PC-9 (cell line): ENCODE results near the gene FSIP1. TPM values are rescaled to one million over a fixed set of nuclear protein-coding genes. Genes with fewer than 3 reads are reported as not detected.

Experiments
- BruUV-seq: library from RNA; stranded (reverse); fragments of 400-500 nt; replicated peaks from 2 replicates; lab custom pipeline; 2021; lab: Mats Ljungman, UMichigan
- CTCF ChIA-PET: fragments of 300-600 bp; sonication (Branson Sonifier 250); formaldehyde crosslinking; loops from one replicate; lab custom pipeline; 2022; ENCODE audit warnings: antibody characterized with exemption; lab: Charles Lee
- POLR2A ChIA-PET: fragments of 300-600 bp; sonication (Branson Sonifier 250); formaldehyde crosslinking; loops from one replicate; lab custom pipeline; 2022; ENCODE audit warnings: antibody characterized with exemption; ENCODE audit not compliant: unreplicated experiment; lab: Charles Lee
- DNase-seq, 2 experiments: peaks; one replicate each; pipeline versions ENCODE4 v3.0.0 to v3.0.0-alpha.2; 2015 to 2022; ENCODE audit warnings: mixed read lengths in 1 of 2
- H2AFZ ChIP-seq: fragments of 200-600 bp; sonication (generic); 2 replicates; pipeline ENCODE4 v1.8.1; 2017; ENCODE audit warnings: antibody characterized with exemption
- H3F3A ChIP-seq: fragments of 200-600 bp; sonication (generic); 2 replicates; pipeline ENCODE4 v1.8.1; 2017; ENCODE audit warnings: antibody characterized with exemption, mild to moderate bottlenecking, low read depth; ENCODE audit not compliant: insufficient read depth
- H3K27ac ChIP-seq: fragments of 200-600 bp; sonication (generic); 2 replicates; pipeline ENCODE4 v1.6.1; 2016; ENCODE audit warnings: mixed run types
- H3K27me3 ChIP-seq: fragments of 200-600 bp; sonication (generic); 2 replicates; pipeline ENCODE4 v1.6.1; 2016; ENCODE audit warnings: low read depth, mixed run types; ENCODE audit not compliant: insufficient read depth
- H3K36me3 ChIP-seq: fragments of 200-600 bp; sonication (generic); 2 replicates; pipeline ENCODE4 v1.6.1; 2016; ENCODE audit warnings: low read depth, mixed run types
- H3K4me1 ChIP-seq: fragments of 200-600 bp; sonication (generic); replicated peaks from 2 replicates; pipeline ENCODE4 v1.6.1; 2016; ENCODE audit warnings: mixed run types; ENCODE audit not compliant: insufficient read depth
- H3K4me2 ChIP-seq: fragments of 200-600 bp; sonication (generic); 2 replicates; pipeline ENCODE4 v1.6.1; 2017; ENCODE audit warnings: mixed run types
- H3K4me3 ChIP-seq: fragments of 200-600 bp; sonication (generic); 2 replicates; pipeline ENCODE4 v1.6.1; 2016; ENCODE audit warnings: mixed run types
- H3K79me2 ChIP-seq: fragments of 200-600 bp; sonication (generic); 2 replicates; pipeline ENCODE4 v1.6.1; 2017; ENCODE audit warnings: low read depth, mixed run types
- H3K9me2 ChIP-seq: fragments of 200-600 bp; sonication (generic); 2 replicates; pipeline ENCODE4 v1.8.1; 2017; ENCODE audit warnings: mild to moderate bottlenecking; ENCODE audit not compliant: insufficient read depth
- H3K9me3 ChIP-seq: fragments of 200-600 bp; sonication (generic); 2 replicates; pipeline ENCODE4 v1.8.1; 2016; ENCODE audit warnings: low read depth; ENCODE audit not compliant: insufficient read depth
- H4K20me1 ChIP-seq: fragments of 200-600 bp; sonication (generic); 2 replicates; pipeline ENCODE4 v1.8.1; 2017; ENCODE audit not compliant: insufficient read depth
- EZH2 ChIP-seq: fragments of 200-600 bp; sonication (generic); IDR thresholded peaks from 2 replicates; pipeline ENCODE4 v1.8.0; 2017; ENCODE audit warnings: antibody characterized with exemption, low read depth
- intact Hi-C: fragments of 100-400 bp; cut with micrococcal nuclease; formaldehyde crosslinking; loops from one replicate; pipeline ENCODE4 v1.10.0; 2022; ENCODE audit not compliant: unreplicated experiment
- total RNA-seq: library from RNA; stranded (reverse); gene quantifications from 2 replicates; pipeline ENCODE4 v1.2.3, GENCODE V29; 2021
- TF ChIP-seq, protein P1 (sequence below): fragments of 200-600 bp; sonication (generic); conservative IDR thresholded peaks from 2 replicates; pipeline ENCODE4 v1.6.1; 2017; ENCODE audit warnings: mixed run types, antibody characterized with exemption, mild to moderate bottlenecking, moderate library complexity

Gene FSIP1
- total RNA-seq, 1 experiment from 2014 or later = 1.2 TPM

DNA sequence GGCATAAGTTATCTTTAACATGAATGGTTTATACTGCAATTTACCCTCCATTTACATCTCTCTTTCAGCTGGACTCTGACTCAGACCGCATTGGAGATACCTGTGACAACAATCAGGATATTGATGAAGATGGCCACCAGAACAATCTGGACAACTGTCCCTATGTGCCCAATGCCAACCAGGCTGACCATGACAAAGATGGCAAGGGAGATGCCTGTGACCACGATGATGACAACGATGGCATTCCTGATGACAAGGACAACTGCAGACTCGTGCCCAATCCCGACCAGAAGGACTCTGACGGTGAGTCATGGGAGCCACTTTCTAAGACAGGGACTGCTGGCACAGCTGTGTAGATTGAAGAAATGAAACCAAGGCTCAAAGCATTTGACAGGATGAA is 190.1 kb downstream of the FSIP1 start:
- Histone ChIP-seq H3K79me2 (no peaks in the 10 kb centered on the region), H2AFZ (no peak overlapping the region), H3K9me2 (no peaks in the 10 kb centered on the region), H3K36me3 (peaks cover 34% of the 10 kb centered on the region), H3K9me3 (no peaks in the 10 kb centered on the region), H3K27me3 (no peaks in the 10 kb centered on the region), H3K4me3 (no peak overlapping the region), H3K4me2 (no peak overlapping the region), H4K20me1 (no peaks in the 10 kb centered on the region), H3K27ac (no peak overlapping the region), H3F3A (peaks cover 14% of the 10 kb centered on the region; the same call in 1 of the 2 replicates), H3K4me1 (no peaks in the 10 kb centered on the region)
- DNase-seq = no peak
- ChIA-PET CTCF (no interaction called here), POLR2A (no interaction called here)
- intact Hi-C loops = no loop called here
- TSS peak; percentile 1 for BruUV-seq
- TF ChIP-seq EZH2 = no peak
- TF ChIP-seq, protein P1, sequence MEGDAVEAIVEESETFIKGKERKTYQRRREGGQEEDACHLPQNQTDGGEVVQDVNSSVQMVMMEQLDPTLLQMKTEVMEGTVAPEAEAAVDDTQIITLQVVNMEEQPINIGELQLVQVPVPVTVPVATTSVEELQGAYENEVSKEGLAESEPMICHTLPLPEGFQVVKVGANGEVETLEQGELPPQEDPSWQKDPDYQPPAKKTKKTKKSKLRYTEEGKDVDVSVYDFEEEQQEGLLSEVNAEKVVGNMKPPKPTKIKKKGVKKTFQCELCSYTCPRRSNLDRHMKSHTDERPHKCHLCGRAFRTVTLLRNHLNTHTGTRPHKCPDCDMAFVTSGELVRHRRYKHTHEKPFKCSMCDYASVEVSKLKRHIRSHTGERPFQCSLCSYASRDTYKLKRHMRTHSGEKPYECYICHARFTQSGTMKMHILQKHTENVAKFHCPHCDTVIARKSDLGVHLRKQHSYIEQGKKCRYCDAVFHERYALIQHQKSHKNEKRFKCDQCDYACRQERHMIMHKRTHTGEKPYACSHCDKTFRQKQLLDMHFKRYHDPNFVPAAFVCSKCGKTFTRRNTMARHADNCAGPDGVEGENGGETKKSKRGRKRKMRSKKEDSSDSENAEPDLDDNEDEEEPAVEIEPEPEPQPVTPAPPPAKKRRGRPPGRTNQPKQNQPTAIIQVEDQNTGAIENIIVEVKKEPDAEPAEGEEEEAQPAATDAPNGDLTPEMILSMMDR = no peak

DNA sequence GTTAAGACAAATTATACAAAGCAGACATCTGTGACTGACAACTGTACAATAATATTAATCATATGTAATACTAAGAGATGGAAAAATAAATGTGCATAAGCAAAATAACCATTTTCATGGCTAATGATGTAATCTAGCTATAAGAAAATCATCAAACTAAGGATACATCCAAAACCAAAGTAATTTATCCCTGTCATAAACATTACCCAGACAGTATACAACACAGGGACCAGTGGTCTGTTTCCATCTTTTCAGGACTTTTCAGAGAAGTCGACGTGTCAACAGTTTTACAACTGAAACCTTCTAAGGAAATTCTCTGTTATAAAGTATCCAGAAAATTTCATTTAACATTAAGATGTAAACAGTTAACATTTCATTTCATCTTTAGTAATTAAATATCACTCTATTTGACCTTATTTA is 190.7 kb downstream of the FSIP1 start:
- H3F3A ChIP-seq = peaks cover 11% of the 10 kb centered on the region; the same call in 1 of the 2 replicates
- H3K4me2 ChIP-seq = no peak overlapping the region
- ChIA-PET POLR2A (interaction anchor here (0.6 to 0.7 kb wide), 2 partner anchors 459 to 515 kb away, joined by 3 to 4 read pairs; no protein-coding TSS in a partner anchor), CTCF (no interaction called here)
- peaks cover 34% of the 10 kb centered on the region for H3K36me3 ChIP-seq
- H2AFZ ChIP-seq = no peak overlapping the region
- no TSS peak for BruUV-seq
- no peaks in the 10 kb centered on the region for H3K27me3 ChIP-seq
- intact Hi-C loops = no loop called here
- no peak for TF ChIP-seq EZH2
- TF ChIP-seq, protein P1 = no peak
- no peak for DNase-seq
- H3K9me2 ChIP-seq = no peaks in the 10 kb centered on the region
- H4K20me1 ChIP-seq = no peaks in the 10 kb centered on the region
- no peak overlapping the region for H3K4me3 ChIP-seq
- H3K27ac ChIP-seq = no peak overlapping the region
- no peaks in the 10 kb centered on the region for H3K9me3 ChIP-seq
- no peaks in the 10 kb centered on the region for H3K4me1 ChIP-seq
- no peaks in the 10 kb centered on the region for H3K79me2 ChIP-seq

DNA sequence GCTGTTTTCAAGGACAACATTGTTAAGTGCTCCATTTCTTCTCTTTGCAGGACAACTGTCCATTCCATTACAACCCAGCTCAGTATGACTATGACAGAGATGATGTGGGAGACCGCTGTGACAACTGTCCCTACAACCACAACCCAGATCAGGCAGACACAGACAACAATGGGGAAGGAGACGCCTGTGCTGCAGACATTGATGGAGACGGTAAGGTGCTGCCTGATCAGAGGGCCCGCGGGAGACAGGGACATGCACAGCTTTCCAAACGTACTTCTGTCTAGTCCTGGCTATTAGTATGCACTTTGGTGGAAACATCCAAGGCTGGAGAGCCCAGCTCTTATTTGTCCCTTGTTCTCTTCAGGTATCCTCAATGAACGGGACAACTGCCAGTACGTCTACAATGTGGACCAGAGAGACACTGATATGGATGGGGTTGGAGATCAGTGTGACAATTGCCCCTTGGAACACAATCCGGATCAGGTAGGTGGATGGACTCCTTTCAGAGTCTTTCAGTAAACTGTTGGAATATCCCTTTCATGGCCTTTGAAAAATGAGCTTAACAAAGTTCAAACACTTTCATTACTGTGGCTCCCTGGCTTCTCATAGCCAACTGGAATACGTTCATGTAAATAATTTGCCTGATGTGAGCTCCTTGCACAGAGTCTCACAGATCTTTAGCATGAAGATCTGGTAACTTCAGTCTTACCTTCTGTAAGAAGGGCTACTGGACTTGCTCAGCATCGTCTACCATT is 191.3 kb downstream of the FSIP1 start:
- Histone ChIP-seq H3K79me2 (no peaks in the 10 kb centered on the region), H3K9me2 (no peaks in the 10 kb centered on the region), H3K9me3 (no peaks in the 10 kb centered on the region), H3K4me3 (no peak overlapping the region), H3K4me1 (no peaks in the 10 kb centered on the region), H2AFZ (no peak overlapping the region), H3K36me3 (peaks cover 34% of the 10 kb centered on the region), H3K4me2 (no peak overlapping the region), H3F3A (peaks cover 7% of the 10 kb centered on the region; the same call in 1 of the 2 replicates), H4K20me1 (no peaks in the 10 kb centered on the region), H3K27ac (no peak overlapping the region), H3K27me3 (no peaks in the 10 kb centered on the region)
- DNase-seq = no peak
- TF ChIP-seq, protein P1 = no peak
- TF ChIP-seq EZH2 = no peak
- ChIA-PET POLR2A (interaction anchor here (0.5 to 0.7 kb wide), 6 partner anchors 19 to 516 kb away, joined by 3 to 10 read pairs (median 4); no protein-coding TSS in a partner anchor), CTCF (no interaction called here)
- no TSS peak for BruUV-seq
- intact Hi-C loops = no loop called here
